GM19328 (cell line): Measurements from ENCODE around the gene DHRS1.
"Not testable (repeated sequence)": the region's sequence is repeated elsewhere in the genome, so short reads cannot be mapped to it uniquely, and the experiment has no call there.

Experiments
- ATAC-seq: cut with Tn5 transposase; IDR thresholded peaks from one replicate; pipeline ENCODE4 v1.9.1; 2021; ENCODE audit warnings: mild to moderate bottlenecking, moderate library complexity; ENCODE audit not compliant: unreplicated experiment

The DHRS1 gene

DNA sequence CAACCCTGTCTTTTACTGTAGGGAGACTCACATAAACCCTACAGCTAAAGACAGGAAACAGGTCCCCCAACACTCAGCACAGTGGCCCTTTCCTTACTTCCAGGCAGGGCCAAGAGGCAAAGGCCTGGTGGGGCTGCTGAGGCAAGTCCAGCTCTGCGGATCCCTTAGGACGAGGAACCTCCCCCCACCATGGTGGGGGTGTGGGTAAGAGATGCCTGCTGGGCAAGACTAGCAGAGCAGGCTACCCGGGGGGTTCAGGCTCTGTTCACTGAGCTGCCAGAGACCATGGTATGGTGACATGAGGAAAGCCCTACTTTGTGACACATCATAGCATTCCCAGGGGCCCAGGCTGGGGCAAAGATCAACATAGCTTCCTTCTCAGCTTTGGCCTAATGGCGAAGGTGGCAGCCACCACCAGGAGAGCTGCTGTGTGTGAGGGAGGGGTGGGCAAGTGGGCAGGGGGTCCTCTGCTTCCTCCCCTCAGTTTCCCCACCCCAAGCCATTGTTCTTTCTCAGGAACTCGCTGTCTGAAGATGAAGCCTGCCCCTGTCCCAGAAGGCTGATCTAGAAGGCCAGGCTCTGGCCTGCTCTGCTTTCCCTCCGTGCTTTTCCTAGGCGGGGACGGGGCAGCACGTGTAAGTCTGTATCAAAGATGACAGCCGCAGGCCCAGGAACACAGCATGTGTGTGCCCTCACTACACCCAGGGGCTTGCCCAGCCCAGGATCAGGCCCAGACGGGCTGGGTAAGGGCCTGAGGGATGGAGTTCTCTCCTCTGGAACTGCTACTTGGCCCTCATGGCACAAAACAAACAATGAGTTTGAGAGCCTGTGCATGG lies 47.1 kb downstream of the DHRS1 start:
- ATAC-seq, result no peak

DNA sequence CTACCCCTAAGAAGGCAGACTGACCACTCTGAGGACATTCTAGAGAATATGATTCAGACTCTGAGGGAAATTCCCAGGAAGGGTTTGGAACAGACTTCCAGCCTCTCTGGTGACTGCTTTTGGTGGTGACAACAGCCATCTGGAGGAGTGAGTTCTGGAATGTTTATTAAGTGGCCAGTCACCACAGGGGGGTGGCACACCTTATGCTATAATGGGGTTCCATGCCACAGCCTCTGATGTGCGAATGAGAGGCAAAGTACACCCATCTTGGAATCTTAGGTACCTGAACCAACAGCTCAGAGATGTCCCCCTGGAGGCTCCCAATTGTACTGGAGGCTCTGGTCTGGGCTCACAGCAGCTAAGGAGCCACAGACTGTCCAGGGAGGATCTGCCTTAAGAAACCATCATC lies 47.7 kb downstream of the DHRS1 start:
- ATAC-seq, result no peak

DNA sequence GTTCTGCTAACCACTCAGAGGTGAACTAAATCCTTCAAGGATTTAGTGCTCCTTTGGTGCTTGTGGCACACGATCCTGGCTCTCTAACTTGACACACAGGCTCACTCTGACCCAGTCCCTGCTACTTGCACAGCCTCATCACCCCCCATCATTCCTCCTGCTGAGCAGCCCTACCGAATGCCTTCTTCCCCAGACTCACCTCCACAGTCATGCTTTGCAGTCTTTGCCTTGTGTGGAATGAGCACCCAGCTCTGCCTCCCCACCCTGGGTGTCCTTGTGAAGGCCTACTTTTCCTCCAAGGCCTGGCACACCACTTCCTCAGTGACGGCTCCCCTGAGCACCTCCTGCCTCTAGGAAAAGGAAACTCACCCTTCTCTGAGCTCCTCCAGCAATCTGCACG lies 49.2 kb downstream of the DHRS1 start:
- no peak for ATAC-seq

DNA sequence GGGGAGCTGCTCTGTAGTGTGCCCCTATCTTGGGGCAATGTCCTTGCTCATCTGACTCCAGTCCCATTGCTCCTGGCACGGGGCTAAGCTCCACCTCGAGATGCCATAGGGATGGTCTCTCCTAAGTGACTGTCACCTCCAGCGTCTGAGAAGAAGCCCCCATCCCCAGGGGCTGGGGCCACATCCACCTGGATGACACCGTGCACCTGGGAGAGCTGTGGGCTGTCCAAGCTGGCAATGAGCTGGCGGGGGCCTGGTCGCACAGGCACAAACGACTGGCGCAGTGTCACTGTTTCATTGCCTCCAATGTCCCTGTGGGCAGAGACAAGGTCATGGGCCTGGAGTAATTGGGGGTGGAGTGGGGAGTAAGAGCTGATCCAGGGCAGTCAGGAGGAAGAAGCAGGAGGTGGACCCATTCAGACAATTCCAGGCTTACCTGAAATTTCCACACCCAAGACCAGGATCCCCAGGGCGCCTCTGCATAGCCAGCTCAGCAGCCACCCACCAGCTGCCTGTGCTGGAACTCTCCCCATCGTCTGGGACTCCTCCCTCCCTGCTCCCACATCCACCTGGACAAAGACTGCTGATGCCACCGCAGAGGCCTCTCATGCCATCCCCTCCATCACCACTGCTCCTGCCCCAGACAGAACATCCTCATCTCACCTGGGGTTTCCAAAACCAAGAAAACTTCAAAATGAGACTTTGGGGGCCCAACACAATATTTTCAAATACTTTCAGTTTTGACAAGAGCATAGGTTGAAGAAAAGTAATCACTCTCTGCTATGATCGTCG lies 50.2 kb downstream of the DHRS1 start:
- no peak for ATAC-seq

DNA sequence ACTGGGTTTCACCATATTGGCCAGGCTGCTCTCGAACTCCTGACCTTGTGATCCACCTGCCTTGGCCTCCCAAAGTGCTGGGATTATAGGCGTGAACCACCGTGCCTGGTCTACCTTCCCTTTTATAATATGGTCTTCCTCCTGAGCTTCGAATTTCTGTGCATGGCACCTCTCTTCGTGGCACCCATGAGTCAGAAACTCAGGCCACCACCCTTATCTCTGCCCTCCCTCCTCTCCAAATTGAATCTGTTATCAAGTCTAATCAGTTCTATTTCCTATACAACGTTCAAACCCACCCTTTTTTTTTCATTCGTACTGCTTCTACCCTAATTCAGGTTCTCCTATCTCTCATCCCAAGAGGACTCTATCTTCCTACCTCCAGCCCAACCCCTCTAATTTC lies 52.2 kb downstream of the DHRS1 start:
- no peak for ATAC-seq

DNA sequence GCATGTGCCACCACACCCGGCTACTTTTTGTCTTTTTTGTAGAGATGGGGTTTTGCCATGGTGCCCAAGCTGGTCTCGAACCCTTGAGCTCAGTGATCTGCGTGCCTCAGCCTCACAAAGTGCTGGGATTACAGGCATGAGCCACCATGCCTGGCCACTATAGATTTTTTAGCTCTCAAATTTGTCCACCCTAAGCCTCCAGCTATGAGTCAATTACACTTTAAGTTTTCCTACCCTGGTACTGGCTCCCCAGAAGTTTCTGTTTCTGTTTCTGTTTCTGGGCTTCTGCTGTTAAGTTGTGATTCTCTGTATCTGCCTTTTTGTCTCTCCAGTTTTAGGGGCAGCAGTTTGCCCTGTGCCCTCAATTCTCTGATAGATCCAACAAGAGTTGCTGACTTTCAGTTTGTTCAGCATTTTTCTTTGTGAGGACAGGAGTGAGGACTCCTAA lies 52.8 kb downstream of the DHRS1 start:
- ATAC-seq, result no peak

DNA sequence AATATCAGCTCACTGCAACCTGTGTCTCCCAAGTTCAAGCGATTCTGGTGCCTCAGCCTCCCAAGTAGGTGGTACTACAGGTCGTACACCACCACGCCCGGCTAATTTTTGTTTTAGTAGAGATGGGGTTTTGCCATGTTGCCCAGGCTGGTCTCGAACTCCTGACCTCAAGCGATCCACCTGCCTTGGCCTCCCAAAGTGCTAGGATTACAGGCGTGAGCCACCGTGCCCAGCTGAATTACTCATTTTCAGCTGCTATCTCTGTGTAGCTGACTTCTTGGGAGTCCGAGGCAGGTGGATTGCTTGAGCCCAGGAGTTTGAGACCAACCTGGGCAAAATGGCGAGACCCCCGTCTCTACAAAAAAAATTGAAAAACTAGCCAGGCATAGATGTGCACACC lies 54.2 kb downstream of the DHRS1 start:
- not testable (repeated sequence) for ATAC-seq

DNA sequence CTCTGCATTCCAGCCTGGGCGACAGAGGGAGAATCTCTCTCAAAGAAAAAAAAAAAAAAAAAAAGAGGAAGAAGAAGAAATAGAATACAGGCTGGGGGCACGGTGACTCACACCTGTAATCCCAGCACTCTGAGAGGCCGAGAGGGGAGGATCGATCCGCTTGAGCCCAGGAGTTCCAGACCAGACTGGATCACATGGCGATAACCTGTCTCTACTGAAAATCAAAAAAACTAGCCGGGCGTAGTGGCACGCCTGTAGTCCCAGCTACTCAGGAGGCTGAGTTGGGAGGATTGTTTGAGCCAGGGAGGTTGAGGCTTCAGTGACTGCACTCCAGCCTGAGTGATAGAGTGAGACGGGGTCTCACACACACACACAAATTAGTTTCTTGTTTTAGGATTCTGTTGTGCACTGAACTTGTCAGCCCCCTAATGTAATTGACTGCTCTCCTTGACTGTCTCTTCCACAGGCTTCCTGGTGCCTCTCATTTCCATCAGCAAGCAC lies 56.2 kb downstream of the DHRS1 start:
- ATAC-seq, result no peak

DNA sequence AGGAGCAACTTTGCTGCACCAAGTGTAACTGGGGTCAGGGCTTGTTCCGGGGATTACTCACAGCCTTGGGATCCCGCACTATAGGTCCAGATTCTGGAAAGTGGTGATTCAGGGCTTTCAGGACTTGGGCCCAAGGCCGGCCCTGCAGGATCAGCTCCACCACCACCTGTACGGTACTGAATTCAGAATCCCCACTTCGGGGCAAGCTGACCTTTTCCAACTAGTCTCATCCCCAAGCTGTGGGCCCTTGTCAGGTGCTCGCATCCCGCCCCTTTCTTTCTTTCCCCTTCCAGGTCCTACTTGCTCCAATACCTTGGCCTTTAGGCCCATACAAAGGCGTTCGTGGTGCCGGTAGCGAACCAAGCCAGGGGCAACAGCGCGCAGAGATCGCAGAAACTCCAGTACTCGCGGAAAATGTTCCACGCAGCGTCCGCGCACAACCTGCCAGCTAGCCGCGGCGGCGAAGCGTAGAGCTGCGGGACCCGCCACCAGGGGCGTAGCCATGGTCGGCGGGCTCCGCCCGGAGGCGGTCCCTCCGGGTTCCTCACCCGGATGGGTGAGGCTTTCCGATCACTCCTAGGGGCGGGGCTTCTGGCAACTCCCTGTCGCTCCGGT lies 57.6 kb downstream of the DHRS1 start:
- peak; percentile 79 for ATAC-seq
